ENCODE results near the gene THSD7A.

GRCh38 chr7:11835260-11835659 lies 3.3 kb upstream of the THSD7A start:
- TF ChIP-seq KMT2B (CRISPR knock-in tag; IDR thresholded peaks at IDR 0.05) (no peak), FOXJ3 (CRISPR knock-in tag; IDR thresholded peaks at IDR 0.05; ENCODE audit: borderline replicate concordance) (no peak), ZNF670 (CRISPR knock-in tag; IDR thresholded peaks at IDR 0.05; ENCODE audit: borderline replicate concordance) (no peak), MXI1 (IDR thresholded peaks at IDR 0.05; ENCODE audit: borderline replicate concordance, low read depth, low read length) (no peak), EP300 (IDR thresholded peaks at IDR 0.05; ENCODE audit: low read depth in 2 of 2, low read length in 2 of 2) (no peak), EP300 (CRISPR knock-in tag; IDR thresholded peaks at IDR 0.05; ENCODE audit: borderline replicate concordance) (no peak), CTCF (CRISPR knock-in tag; IDR thresholded peaks at IDR 0.05) (no peak), MYC (CRISPR knock-in tag; IDR thresholded peaks at IDR 0.05; ENCODE audit: borderline replicate concordance) (no peak), ZBTB10 (CRISPR knock-in tag; IDR thresholded peaks at IDR 0.05; ENCODE audit: borderline replicate concordance) (no peak), ZBTB26 (CRISPR knock-in tag; IDR thresholded peaks at IDR 0.05; ENCODE audit: borderline replicate concordance) (no peak)
